Activated CD8-positive, alpha-beta memory T cell treated with anti-CD3 and anti-CD28 coated beads, Interleukin-2, amount 50 U/mL, for 1 hour (primary cell): ENCODE measurements around the gene MASP1.
"Not testable (repeated sequence)": the region's sequence is repeated elsewhere in the genome, so short reads cannot be mapped to it uniquely, and the experiment has no call there.

Experiments used
- DNase-seq: peaks from one replicate; pipeline ENCODE4 v3.0.0-alpha.2; 2020; ENCODE audit errors: extremely low read depth

MASP1 gene

DNA sequence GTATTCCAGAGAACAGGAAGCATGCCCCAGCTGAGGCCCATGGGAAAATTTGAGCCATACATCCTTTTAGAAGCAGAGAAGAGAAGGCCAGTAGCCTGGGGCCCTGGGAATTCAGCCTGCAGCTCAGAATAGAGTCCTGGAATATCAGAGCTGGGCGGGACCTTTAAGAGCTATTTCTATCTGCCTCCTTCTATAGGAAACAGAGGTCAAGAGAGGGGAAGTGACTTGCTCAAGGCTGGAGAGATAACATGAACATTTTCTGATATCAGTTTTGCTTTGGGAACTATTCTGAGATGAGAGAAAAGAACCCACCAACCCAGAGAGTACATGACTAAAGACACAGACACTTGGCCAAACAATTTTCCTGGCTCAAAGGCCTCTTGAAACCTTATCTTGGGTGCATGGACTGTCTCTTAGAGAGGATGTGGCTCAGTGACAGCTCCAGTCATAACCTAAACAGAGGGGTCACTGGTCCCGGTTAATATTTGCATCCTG lies 26.0 kb downstream of the MASP1 start:
- no peak for DNase-seq

DNA sequence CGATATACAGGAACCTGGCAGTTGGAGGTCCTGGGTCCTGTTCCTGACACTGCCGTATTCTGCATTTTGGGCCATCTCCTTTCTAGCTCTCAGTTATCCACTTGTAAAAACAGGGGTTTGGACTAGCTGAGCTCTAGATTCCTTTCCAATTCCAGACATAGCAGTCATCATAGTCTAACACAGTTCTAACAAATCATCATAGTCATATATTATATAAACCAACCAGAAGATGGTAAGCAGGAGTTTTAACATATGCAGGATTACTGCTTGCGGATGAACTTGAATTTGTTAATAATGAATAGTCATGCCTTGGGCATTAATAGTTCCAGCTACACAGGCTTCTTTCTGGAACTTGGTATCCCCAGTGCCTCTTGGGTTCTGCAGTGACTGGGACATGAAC lies 26.6 kb downstream of the MASP1 start:
- no peak for DNase-seq

DNA sequence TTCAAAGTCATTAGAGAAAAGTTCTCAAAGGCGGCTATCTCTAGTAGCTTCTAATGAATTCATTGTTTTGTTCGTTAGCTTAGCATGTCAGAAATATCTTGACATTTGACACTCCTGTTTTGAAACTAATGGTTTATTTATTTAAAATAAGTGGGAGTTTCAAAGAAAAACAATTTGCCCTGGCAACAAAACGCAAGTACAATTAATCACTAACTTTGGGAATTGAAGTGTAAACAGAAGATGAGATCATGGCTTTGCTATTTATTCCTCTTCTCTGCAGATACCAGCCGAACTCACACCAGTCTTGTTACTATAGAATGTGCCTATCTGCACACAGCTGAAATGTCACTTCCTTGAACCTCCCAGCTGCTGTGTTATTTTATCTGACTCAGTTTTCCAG lies 27.5 kb downstream of the MASP1 start:
- DNase-seq: no peak

DNA sequence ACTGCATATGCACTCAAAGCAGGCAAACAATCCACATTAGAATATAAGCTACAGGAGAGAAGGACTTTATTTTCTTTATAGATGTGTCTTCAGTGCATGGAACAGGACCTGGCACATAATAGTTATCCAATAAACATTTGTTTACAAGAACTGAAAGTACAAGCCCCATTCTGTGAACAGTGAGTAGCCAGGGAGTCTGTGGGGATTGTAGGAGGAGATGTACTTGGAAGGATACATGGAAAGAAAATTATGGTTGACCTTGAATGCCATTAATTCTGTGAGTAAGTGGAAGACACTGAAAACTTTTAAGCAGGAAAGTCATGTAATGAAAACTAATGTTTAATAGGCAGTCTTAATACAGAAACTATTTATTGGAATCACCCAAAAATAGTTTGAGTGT lies 28.3 kb downstream of the MASP1 start:
- DNase-seq: no peak

DNA sequence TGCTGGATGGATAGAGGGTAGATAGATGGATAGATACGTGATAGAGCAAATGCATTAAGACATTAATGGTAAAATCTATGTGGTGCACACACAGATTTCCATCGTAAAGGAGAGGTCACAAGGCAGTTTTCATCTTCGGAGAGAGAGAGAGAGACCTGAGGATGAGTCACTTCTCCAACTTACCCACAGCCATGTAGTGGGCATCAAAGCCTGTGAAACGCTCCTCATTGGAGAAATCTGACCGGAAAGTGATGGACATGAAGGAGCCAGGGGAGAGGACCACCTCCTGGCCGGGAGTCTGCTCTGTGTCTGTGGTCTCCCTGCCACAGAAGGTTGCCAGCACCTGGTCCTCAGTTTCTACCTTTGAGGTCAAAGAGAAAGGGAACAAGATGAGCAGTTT lies 29.2 kb downstream of the MASP1 start:
- no peak for DNase-seq

DNA sequence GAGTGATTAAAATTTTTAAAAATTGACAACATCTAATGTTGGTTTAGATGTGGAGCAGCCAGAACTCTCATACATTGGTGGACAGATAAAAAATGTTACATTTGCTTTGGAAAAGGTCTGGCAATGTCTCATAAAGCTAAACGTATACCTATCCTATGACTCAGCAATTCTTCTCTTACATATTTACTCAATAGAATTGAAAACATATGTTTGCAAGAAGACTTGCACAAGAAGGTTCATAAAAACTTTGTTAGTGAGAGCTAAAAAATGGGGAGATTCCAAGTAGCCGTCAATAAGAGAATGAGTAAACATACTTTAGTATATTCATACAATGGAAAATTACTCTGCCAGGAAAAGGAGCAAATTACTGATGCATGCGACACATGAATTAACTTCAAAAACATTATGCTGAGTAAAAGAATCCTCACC lies 30.0 kb downstream of the MASP1 start:
- DNase-seq: no peak

DNA sequence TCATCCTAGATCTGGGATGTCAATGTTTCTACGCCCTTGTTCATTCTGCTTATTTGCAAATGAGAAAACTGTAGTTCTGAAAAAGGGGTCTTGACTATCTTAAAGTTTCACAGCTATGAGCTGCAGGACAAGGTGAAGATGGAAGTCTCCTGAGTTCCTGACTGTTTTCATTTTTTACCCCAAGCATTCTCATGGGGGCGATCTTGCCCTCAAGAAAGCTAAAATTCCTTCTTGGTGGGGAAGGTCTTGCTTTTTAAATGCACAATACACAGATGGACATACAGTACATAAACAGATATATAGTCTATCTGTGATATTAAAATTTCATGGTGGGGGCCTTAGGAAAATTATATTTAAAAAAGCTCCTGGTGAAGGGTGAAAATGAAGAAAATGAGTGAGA lies 32.4 kb downstream of the MASP1 start:
- no peak for DNase-seq

DNA sequence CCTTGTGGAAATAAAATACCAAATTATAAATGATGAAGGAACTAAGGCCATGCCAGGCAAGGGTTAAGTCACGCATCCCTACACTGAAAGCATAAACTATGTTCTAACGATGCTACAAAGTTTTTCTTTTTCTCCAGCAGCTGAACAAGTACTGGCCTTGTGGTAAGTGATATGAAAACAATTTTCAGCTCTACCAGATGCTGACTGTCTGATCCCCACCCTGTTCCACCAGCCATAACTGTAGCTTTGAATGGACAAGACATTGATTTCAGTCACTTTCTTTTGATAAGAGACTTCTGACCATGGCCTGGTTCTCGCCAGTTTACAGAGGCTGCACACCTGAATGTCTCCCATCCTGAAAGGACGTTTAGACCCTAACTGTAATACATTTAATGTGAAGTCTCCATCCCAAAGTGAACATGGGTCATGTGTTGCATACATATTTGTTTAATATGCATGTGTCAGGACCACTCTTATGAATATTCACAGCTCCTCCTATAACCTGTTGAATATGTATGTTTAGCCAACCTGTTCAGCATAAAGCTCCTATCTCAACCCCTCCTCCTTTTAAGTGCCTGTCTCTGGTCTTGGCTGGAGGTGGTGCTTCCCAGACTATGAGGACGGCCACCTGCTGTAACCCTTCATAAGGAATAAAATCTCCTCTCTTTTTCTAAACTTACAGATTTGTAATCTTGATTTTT lies 33.4 kb downstream of the MASP1 start:
- no peak for DNase-seq

DNA sequence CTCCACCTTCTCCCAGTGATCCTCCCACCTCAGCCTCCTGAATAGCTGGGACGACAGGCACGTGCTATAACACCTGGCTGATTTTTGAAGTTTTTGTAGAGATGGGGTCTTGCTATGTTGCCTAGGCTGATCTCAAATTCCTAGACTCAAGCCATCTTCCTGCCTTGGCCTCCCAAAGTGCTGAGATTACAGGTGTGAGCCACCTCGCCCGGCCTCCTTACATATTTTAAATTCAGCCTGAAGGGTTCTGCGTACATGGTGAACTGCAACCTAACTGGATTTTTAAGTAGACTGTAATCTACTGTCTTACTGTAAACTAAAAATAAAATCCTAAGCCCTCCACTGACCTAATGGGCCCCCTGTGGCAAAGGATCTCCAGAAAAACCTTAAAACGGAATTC lies 34.1 kb downstream of the MASP1 start:
- DNase-seq: no peak

DNA sequence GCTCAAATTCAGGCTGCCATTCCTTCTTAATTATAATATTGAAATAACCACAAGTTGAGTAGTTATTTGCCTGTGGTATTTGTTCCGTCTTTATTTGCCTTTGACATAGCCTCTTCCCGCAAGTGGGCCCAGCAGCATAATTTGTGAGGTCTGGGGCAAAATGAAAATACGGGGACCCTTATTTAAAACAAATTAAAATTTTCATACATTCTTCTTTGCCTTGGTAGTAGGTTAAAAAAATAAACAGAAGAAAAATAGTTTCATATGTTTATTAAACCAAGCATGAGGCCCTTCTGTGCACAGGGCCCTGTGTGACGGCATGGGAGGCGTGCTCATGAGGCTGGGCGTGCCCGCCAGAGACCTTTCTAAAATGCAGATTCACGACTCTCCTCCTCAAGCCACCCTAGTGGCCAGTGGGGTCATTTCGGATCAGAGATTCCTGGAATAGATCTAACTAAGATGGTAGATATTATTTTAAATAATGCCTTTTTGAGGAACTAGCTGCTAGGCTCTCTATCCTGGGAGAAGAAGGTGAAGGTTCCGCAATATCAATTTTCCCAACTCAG lies 35.4 kb downstream of the MASP1 start:
- DNase-seq: no peak

DNA sequence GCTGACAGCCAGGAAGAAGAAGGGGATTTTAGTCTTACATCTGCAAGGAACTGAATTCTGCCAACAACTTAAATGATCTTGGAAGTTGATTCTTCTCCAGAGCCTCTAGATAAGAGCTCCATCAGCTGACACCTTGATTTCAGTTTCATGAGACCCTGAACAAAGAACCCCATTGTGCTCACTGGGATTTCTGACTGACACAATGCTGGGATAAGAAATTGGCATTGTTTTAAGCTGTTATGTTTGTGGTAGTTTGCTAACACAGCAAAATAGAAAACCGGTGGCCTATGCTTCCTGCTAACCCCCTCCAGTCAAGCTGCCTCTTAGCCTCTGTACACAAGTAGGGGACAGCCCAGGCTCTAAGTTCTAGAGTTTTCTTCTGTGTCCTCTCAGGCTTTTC lies 36.2 kb downstream of the MASP1 start:
- DNase-seq: no peak

DNA sequence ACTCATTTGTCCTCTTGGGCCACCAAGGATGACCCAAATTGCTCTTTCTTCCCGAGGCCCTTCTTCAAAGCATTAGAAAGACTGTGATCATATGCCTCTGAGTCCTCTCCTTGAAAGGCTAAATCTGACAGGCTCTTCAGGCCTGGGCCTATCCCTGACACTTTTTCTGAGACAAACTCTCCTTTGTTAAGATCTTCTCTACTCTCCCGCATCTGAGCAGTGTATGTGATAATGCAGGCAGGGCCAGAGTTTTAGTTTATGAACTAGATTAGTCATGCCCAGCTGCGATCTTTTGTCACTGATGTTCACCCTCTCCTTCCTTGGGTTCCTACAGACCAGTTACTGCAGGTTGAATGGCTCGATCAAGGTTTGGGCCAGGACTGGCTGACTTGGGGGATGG lies 39.2 kb downstream of the MASP1 start:
- no peak for DNase-seq

DNA sequence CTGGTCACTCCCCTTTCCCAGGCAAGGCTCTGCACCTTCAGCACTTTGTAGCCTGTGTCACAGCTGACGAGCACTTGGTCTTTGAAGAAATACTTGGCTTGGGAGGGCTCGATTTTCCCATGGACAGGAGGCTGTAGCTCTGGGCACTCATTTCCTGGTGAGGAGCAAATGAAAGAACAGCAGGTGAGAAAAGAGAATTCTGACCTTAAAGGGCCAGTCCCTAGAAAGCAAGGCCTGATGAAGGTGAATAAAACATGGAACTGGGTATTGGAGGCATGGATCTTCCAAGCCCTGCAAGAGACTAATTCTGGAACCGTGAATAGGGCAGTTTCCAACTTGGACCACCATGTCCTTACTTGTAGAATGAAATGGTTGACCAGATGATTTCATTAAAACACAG lies 39.9 kb downstream of the MASP1 start:
- no peak for DNase-seq

DNA sequence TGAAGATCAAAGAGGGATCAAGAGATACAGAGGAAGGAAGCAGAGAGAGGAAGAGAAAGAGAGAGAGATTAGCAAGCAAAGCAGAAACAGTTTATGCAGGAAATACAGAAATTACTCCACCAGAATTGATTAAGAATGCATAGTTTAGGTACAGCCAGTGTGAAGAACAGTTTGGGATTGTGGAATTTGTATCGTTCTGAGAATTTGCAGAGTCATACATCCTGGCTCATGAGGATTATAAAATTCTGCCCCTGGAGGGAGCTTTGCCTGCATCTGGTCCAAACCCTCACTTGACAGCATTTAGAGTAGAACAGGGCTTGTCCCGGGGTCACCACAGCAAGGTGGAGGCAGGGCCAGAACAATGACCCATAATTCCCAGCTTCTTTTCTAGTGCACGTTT lies 44.1 kb downstream of the MASP1 start:
- DNase-seq: no peak

DNA sequence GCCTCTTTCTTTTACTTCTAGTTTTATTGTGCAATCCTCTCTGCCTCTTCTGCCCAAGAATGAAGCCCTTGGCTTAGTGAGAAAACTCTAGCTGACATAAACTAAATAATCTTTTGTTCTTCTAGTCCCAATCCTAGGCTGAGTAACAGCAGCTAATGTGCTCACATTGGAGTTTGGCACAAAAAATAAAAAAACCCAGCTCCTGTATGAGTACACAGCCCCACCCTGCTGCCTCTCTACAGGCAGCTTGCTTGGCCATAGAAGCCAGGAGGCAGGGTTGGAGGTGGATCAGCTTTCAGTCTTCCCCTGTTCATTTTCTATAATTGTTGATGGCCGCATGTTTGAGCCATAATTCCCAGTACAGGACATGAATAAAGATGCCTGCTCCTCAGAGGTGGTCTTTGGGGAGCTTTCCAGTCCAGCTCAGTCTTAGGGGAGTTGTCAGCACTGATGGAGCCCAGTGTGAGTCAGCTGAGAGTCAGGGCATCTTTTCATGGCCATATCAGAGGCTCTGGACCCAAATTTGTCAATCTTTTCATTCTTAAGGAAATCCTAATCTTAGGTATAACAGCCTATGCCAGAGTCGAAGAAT lies 47.5 kb downstream of the MASP1 start:
- no peak for DNase-seq

DNA sequence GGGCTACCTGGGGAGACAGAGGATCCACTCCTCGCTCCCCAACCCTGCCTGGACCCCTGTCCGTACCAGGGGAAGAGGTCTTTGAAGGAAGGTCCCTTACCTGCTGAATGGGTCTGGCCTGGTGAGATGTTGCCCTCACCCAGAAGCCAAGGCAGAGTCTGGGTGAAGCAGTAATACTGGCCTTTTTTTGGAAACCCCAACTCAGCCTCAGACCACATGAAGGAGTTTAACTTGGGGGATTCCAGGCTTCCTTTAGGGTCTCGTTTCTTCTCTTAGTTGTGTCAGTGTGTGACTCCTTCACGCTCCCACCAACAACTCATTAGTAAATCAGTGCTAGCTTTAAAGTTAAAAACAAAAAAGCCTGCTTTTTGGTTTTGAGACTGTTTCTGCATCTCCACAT lies 48.6 kb downstream of the MASP1 start:
- DNase-seq: no peak

DNA sequence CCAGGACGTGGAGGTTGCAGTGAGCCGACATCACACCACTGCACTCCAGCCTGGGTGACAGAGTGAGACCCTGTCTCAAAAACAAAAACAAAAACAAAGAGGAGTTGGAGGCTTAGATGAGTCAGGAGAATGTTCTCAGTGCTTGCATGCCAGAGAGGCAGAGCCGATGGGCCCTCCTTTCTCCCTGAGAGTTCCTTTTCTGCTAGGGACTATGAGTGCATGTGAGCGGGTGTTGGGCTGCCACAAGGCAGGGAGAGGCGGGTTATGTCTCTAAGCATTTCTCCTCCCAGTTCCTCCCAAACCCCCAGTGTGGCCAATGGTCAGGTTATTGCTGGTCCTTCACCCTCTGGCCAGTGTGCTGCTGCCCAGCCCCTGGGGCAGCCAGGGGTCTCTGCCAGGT lies 49.1 kb downstream of the MASP1 start:
- DNase-seq: no peak

DNA sequence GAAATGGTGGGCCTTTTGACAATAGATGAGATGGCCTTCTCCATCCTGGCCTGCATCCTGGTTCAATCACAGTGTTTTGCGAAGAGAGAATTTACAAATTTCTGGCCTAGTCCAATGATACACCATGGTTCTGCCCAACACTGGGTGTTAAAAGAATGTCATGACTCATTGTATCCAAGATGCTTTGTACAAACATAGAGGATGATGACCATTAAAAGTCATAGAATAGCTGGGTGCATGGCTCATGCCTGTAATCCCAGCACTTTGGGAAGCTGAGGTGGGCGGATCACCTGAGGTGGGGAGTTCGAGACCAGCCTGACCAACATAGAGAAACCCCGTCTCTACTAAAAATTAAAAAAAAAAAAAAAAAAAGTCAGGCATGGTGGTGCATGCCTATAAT lies 52.7 kb downstream of the MASP1 start:
- DNase-seq: not testable (repeated sequence)

DNA sequence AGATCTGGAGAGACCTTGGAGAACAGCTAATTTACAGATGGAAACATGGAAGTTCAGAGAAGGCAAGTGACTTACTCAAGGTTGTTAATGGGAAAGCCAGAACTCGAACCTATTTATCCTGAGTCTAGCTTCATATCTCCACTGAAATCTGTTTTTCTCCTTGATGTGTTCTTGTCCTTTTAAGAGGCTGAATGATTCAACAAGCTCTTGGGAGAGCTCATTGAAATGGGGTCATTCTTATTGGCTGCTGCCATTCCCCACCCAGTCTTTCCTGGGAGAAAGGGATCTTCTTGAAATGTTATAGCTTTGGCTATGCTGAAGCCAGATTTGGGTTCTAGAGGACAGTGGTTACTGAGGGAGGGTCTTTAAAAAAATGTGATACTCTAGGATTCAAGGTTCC lies 53.3 kb downstream of the MASP1 start:
- no peak for DNase-seq

DNA sequence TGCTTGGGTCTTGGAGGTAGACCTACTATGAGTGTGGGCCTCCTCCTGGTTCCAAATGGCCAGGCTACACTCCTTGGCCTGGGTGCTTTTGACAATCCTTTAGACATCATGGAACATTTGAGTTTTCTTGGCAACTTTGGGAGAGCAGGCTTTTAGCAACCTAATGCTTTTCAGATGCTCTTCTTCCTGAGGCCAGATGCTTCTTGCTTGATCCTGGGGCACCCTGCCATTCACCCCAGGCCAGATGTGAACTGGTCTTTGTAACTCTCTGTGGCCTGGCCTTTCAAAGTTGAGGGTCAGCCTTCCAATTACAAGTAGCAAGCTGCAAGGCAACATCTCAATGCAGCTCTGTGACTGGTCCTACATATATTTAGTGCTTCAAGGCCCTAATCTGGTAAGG lies 53.8 kb downstream of the MASP1 start:
- DNase-seq: no peak

DNA sequence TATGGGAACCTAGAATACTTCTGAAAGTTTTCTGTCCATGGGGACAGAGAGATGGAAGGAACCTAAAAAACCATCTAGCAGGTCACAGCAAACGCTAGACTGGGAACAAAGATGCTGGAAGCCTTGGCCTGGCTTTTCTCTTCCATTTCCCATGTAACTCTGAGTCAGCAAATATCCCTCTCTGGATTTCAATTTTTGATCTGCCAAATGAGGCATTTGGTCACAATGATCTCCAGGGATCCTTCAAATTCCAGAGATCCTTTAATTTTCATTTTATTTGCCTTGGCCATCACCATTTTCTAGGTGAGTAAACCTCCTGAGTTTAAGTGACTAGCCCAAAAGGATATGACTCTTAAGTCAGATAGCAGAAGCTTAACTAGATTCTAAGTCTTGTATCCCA lies 54.6 kb downstream of the MASP1 start:
- DNase-seq: no peak

DNA sequence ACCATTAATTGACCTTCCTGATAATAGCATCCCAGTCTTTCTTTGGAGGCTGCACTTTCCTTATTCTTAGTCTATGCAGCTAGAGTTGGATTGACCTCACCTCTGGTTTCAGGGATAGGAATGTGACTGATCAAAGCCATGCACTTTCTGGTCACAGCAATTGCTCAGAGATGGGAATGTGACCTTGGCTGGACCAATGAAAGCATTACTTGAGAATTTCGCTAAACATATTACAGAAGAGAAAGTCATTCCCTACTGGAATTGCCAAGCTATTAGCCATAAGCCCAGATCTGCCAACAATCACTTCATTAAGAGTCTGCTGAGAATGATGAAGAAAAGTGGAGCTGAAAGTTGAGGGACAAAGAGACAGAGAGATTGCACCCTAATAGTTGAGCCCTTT lies 61.5 kb downstream of the MASP1 start:
- no peak for DNase-seq

DNA sequence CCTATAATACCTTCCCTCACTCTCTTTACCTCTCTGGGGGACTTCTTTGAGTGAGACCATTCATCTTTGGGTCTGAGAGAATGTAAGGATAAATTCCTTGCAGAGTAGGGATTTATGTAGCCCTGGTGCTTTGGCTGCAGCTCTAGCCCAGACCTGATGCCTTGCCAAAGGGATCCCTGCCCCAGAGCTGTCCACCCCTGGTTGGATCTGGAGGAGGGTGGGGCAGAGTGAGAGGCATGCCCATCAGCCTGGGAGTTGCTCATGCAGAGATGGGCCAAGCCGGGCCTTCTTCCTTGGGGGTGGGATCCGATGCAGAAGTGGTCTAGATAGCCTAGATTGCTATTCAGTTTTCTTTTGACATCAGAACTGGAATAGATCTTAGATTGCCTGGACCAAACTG lies 62.8 kb downstream of the MASP1 start:
- DNase-seq: no peak
